DMS 273 treated with DMSO at 0.1 percent for 48 hours (cell line): ENCODE data around the gene CDR2L.
"Not testable (repeated sequence)": the region's sequence is repeated elsewhere in the genome, so short reads cannot be mapped to it uniquely, and the experiment has no call there.

Experiments used
- DNase-seq: peaks from one replicate; lab custom pipeline; 2025; lab: John Stamatoyannopoulos, UW

Gene CDR2L

DNA sequence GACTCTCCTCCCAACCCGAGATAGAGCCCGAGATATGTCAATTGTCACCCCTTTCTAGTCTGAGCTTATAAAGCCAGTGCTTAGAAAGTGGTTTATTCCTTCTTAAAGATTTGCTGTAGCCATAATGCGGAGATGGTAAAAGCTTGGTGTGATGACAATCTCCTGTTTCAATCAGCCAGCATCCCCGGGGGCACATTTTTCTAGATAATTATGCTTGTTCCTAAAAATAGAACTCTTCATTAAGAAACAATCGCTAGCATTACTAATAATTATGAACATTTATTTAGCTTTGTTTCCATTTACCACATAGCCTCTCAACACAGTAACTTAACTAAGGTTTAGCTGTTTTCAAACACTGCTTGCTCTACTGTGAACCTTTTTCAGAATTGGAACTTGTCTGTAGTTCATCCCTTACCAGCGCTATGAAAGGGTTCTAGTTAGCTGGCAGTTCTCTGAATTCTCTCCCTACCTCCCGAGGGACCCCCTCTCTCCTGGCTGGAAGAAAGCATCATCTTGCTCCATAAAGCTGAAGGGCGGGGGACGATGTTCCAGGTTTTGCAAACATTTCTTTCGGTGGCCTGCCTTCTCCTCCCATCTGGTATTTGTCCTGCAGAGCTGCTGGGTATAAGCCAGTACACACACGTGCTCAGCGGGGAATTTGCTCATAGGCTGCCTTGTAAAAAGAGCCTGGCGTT, 24.1 kb downstream of the CDR2L start:
- DNase-seq = peak; percentile 91

- DNase-seq = no peak
These were observed 24.6 kb downstream of the CDR2L start for GRCh38 chr17:75012096-75012345.

GRCh38 chr17:75012346-75013091, 25.1 kb downstream of the CDR2L start, which contains the start of gene MRPL58:
Gene MRPL58 (plus strand): TSS chr17:75012670. CDS start chr17:75012687, 17 bp downstream.
- peak; percentile 77 for DNase-seq

DNA sequence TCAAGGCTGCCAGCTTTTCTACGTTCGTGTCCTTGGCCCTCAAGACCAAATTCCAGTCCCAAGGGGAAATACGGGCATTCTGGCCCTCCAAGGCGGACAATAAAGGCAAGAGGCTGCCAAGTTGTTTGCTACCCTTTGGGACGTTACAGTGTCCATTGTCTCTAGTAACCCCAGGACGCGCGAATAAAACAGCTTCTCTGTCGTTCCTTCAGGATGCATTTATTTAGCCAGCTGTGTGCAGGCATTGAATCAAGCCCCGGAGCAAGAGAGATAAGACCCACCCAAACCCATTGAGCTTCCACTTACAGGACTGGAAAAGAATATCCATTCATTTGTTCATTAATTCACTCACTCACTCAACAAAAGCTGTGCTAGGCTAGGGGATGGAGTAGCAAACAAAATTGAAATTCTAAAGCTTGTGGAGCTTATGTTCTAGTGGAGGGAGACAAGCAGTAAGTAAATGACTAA, 25.7 kb downstream of the CDR2L start:
- DNase-seq = no peak

- no peak for DNase-seq
These were observed 31.7 kb downstream of the CDR2L start for GRCh38 chr17:75019146-75019545.

DNA sequence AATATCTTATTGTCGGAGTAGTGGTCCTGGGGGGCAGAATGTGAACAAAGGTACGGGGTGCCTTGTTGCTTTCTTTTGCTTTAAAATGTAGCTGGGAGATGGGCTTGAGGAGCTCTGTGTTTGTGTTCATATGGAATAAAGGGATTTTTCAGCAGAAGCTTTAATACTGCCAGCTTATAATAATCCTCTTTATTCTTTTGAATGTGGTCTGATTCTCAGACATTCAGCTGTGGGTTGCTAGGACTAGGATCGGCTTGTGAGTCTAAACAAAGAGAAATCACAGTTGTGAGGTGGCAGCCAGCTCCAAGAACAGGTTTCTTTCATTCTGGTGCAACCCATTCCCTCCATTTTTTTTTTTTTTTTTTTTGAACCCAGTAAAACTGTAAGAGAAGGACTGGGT, 32.3 kb downstream of the CDR2L start:
- no peak for DNase-seq

GRCh38 chr17:75020331-75021110, 33.1 kb downstream of the CDR2L start:
- DNase-seq = no peak

DNA sequence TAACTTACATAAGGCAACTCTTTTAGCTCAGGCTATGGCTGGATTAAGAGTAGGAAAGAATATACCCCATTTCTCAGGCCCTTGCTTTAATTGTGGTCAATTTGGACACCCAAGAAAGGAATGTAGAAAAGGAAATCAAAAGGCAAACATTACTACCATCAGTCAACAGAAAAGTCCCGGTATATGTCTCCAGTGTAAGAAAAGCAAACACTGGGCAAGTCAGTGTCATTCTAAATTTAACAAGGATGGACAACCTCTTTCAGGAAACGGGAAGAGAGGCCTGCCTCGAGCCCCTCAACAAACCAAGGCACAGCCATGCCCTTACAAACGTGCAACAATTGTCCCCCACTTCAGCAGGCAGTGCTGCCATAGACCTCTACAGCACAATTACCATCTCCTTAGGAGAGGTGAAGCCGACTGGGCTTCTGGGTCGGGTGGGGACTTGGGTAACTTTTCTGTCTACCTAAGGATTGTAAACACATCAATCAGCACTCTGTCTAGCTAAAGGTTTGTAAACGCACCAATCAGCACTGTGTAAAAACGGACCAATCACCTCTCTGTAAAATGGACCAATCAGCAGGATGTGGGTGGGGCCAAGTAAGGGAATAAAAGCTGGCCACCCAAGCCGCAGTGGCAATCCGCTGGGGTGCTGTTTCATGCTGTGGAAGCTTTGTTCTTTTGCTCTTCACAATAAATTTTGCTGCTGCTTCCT, 37.4 kb downstream of the CDR2L start:
- DNase-seq = no peak

DNA sequence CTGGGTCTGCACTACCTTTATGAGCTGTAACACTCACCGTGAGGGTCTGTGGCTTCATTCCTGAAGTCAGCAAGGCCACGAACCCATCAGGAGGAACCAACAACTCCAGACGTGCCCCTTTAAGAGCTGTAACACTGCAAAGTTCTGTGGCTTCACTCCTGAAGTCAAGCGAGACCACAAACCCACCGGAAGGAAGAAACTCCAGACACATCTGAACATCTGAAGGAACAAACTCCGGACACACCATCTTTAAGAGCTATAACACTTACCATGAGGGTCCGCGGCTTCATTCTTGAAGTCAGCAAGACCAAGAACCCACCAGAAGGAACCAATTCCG, 37.9 kb downstream of the CDR2L start:
- DNase-seq = not testable (repeated sequence)

GRCh38 chr17:75026650-75027049, 39.2 kb downstream of the CDR2L start:
- DNase-seq = not testable (repeated sequence)

- DNase-seq = no peak
These were observed 42.7 kb downstream of the CDR2L start for GRCh38 chr17:75030161-75030560.

GRCh38 chr17:75031972-75032719, 44.7 kb downstream of the CDR2L start:
- no peak for DNase-seq

- DNase-seq = no peak
These were observed 45.4 kb downstream of the CDR2L start for GRCh38 chr17:75032720-75033280.

- peak; percentile 88 for DNase-seq
These were observed 46.2 kb downstream of the CDR2L start for GRCh38 chr17:75033346-75034235.

- peak; percentile 83 for DNase-seq
These were observed 46.9 kb downstream of the CDR2L start for GRCh38 chr17:75034236-75034908.

DNA sequence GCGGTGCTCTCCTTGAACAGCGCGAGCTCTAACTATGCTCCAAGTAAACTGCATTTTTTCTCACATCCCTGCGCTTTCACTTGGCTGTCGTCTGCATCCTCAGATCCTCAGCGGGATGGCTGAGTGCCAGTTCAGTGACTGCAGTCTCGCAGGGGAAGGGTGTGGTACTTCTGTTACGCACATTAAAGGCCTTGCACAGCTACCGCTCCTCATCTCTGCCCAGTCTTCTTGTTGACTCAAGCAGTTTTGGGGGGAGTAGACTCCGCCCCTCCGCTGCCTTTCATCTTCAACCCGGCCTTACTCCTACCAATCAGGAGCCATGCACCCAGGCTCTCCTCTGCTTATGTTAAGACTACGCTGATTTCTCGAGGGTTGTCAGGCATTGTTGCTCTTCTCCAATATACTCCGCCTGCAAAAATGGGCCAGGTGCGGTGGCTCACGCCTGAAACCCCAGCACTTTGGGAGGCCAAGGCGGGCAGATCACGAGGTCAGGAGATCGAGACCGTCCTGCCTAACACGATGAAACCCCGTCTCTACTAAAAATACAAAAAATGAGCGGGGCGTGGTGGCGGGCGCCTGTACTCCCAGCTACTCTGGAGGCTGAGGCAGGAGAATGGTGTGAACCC, 49.3 kb downstream of the CDR2L start:
- no peak for DNase-seq

DNA sequence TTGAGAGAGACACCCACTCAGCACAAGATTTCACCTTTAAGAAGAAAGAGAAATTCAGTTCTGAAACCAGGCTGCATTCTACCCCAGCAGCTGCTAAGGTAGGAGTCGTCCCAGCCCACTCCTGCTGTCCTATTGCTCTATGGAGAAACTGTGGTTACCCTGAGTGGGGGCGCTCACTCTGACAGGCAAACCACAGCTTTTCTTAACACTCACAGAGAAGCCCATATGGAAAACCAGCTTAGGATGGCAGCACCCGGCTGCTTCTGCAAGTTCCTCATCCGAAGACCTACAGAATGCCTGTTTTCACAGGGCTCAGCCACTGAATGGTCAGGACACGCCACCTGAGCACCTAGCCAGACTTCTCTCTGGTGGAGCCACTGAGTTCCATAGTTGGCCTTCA, 51.8 kb downstream of the CDR2L start:
- DNase-seq = no peak

DNA sequence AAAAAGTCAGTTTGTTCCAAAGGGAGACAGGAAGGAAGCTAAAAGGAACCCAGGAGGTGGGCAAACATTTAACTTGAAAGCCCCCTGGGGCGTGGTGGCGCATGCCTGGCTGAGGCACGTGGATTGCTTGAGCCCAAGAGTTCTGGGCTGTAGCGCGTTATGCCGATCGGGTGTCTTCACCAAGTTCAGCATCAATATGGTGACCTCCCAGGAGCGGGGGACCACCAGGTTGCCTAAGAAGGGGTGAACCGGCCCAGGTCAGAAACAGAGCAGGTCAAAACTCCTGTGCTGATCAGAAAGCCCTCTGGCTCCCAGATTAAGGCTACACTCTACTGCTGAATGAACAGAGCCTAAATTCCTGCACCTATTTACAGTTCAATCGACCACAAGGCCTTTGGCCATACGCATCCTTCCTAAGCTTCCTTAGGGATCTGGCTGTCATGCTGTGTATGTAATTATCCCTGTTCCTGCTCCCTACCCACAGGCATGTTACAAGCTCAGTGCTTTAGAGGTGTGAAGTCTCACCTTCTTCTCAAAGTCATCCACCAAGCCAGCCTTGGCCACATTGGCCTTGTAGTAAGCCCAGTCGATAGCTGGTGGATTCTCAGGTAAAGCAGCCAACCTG, 54.3 kb downstream of the CDR2L start:
- DNase-seq = no peak

- DNase-seq = not testable (repeated sequence)
These were observed 56.4 kb downstream of the CDR2L start for GRCh38 chr17:75043789-75044188.
